Mesendoderm (in vitro differentiated cells): ENCODE measurements around the gene HIP1R.

Experiments used
- DNase-seq: peaks from one replicate; pipeline ENCODE4 v3.0.0; 2013
- H2AK5ac ChIP-seq: 2 replicates; pipeline ENCODE4 v1.6.1; 2013; ENCODE audit warnings: low read length, inconsistent platforms
- H2BK120ac ChIP-seq: 2 replicates; pipeline ENCODE4 v1.6.1; 2013; ENCODE audit warnings: low read depth, mild to moderate bottlenecking, low read length, moderate library complexity, mixed read lengths
- H2BK15ac ChIP-seq: replicated peaks from 2 replicates; pipeline ENCODE4 v1.6.1; 2013; ENCODE audit warnings: low read depth, mild to moderate bottlenecking, moderate library complexity
- H2BK5ac ChIP-seq: 2 replicates; pipeline ENCODE4 v1.6.1; 2013; ENCODE audit warnings: low read length, inconsistent platforms
- H3K18ac ChIP-seq: 2 replicates; pipeline ENCODE4 v1.6.1; 2013; ENCODE audit warnings: mild to moderate bottlenecking, low read length, mixed read lengths
- H3K23ac ChIP-seq: one replicate; pipeline ENCODE4 v1.6.1; 2013; ENCODE audit warnings: low read length
- H3K27ac ChIP-seq: 2 replicates; pipeline ENCODE4 v1.5.1; 2013; ENCODE audit warnings: low read depth, mild to moderate bottlenecking, inconsistent platforms, low read length, moderate library complexity
- H3K27me3 ChIP-seq: 2 replicates; pipeline ENCODE4 v1.6.1; 2013; ENCODE audit warnings: low read length, control low read depth, mild to moderate bottlenecking, inconsistent platforms; ENCODE audit not compliant: insufficient read depth, poor library complexity
- H3K36me3 ChIP-seq: 2 replicates; pipeline ENCODE4 v1.6.1; 2013; ENCODE audit warnings: low read length, inconsistent platforms; ENCODE audit not compliant: control insufficient read depth, insufficient read depth
- H3K4ac ChIP-seq: one replicate; pipeline ENCODE4 v1.6.1; 2013; ENCODE audit warnings: low read depth, mild to moderate bottlenecking, low read length, moderate library complexity
- H3K4me1 ChIP-seq: 2 replicates; pipeline ENCODE4 v1.6.1; 2013; ENCODE audit warnings: low read depth, low read length, inconsistent platforms; ENCODE audit not compliant: control insufficient read depth
- H3K4me2 ChIP-seq: 2 replicates; pipeline ENCODE4 v1.6.1; 2013; ENCODE audit warnings: low read length
- H3K4me3 ChIP-seq: 2 replicates; pipeline ENCODE4 v1.5.1; 2013; ENCODE audit warnings: mild to moderate bottlenecking, low read length
- H3K56ac ChIP-seq: one replicate; pipeline ENCODE4 v1.6.1; 2013; ENCODE audit warnings: low read length
- H3K79me1 ChIP-seq: 2 replicates; pipeline ENCODE4 v1.6.1; 2013; ENCODE audit warnings: low read length, inconsistent platforms
- H3K79me2 ChIP-seq: 2 replicates; pipeline ENCODE4 v1.6.1; 2013; ENCODE audit warnings: mild to moderate bottlenecking, low read length; ENCODE audit not compliant: control insufficient read depth, insufficient read depth
- H3K9ac ChIP-seq: 2 replicates; pipeline ENCODE4 v1.6.1; 2013; ENCODE audit warnings: low read length, inconsistent platforms
- H4K5ac ChIP-seq: one replicate; pipeline ENCODE4 v1.6.1; 2013; ENCODE audit warnings: low read length
- H4K8ac ChIP-seq: one replicate; pipeline ENCODE4 v1.6.1; 2013; ENCODE audit warnings: low read depth, mild to moderate bottlenecking, control low read depth, low read length, moderate library complexity
- WGBS: extraction: QIAGEN DNeasy Blood & Tissue Kit; methylation state at CpG from one replicate; pipeline ENCODE4 v1.1.7; 2013; ENCODE audit warnings: low lambda C conversion rate, missing lambda C conversion rate; ENCODE audit not compliant: insufficient coverage; ENCODE audit errors: extremely low coverage; 5-methylcytosine and 5-hydroxymethylcytosine counted together

Gene HIP1R

GRCh38 chr12:122870163-122870842, 35.0 kb downstream of the HIP1R start:
- H3K18ac ChIP-seq, result no peak overlapping the region
- no peak overlapping the region for H3K9ac ChIP-seq
- no peak overlapping the region for H4K5ac ChIP-seq
- H3K4ac ChIP-seq, result no peak overlapping the region
- H3K79me1 ChIP-seq, result no peaks in the 10 kb centered on the region
- no peak overlapping the region for H3K4me3 ChIP-seq
- no peak overlapping the region for H4K8ac ChIP-seq
- no peak overlapping the region for H3K4me2 ChIP-seq
- H3K27ac ChIP-seq, result no peak overlapping the region
- H3K4me1 ChIP-seq, result peaks cover 6% of the 10 kb centered on the region
- H2BK5ac ChIP-seq, result no peak overlapping the region
- no peak overlapping the region for H2BK15ac ChIP-seq
- no peaks in the 10 kb centered on the region for H3K36me3 ChIP-seq
- no peaks in the 10 kb centered on the region for H3K79me2 ChIP-seq
- no peak overlapping the region for H2AK5ac ChIP-seq
- H3K56ac ChIP-seq, result no peak overlapping the region
- peaks cover 25% of the 10 kb centered on the region for H3K27me3 ChIP-seq
- H2BK120ac ChIP-seq, result no peak overlapping the region
- WGBS, result no CpG with 5 or more reads among the region's 11 CpGs
- no peak overlapping the region for H3K23ac ChIP-seq
- DNase-seq, result no peak

DNA sequence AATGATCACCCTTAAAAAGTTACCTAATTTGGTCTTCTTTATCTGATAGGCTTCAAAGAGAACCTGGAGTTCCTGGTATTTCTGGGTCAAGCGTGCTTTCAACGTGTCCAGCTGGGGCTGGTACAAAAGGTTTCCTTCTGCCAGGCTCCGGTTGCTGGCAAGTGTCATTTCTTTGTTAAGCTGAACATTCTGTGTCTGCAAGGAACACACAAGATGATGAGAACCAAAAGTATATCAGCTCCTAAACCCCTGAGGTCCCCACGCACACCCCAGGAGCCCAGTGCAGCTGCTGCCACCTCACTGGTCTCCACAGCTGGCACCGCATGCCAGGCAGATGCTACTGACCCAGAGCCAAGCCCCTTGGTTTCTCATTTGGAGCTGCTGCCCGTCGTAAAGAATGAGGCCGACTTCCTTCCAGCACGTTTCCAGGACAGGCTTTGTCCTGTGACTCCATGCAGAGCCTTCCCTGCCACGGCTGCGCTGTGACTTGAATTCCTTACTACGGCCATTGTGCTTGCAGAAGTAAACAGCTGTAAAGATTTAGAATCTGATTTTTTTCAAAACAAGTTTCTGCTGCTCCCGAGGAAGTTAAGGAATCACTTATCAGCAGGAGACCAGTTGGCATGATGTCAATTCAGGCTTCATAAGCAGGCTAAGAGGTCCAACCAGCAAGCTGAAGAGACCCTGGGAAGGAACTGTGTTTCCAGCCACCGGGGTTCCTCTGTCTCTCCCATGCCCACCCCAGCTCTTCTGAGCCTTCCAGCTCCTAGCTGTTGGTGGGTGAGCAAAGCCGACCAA, 35.8 kb downstream of the HIP1R start:
- no CpG with 5 or more reads among the region's 15 CpGs for WGBS
- H3K27ac ChIP-seq, result no peak overlapping the region
- H3K4me1 ChIP-seq, result peaks cover 6% of the 10 kb centered on the region

DNA sequence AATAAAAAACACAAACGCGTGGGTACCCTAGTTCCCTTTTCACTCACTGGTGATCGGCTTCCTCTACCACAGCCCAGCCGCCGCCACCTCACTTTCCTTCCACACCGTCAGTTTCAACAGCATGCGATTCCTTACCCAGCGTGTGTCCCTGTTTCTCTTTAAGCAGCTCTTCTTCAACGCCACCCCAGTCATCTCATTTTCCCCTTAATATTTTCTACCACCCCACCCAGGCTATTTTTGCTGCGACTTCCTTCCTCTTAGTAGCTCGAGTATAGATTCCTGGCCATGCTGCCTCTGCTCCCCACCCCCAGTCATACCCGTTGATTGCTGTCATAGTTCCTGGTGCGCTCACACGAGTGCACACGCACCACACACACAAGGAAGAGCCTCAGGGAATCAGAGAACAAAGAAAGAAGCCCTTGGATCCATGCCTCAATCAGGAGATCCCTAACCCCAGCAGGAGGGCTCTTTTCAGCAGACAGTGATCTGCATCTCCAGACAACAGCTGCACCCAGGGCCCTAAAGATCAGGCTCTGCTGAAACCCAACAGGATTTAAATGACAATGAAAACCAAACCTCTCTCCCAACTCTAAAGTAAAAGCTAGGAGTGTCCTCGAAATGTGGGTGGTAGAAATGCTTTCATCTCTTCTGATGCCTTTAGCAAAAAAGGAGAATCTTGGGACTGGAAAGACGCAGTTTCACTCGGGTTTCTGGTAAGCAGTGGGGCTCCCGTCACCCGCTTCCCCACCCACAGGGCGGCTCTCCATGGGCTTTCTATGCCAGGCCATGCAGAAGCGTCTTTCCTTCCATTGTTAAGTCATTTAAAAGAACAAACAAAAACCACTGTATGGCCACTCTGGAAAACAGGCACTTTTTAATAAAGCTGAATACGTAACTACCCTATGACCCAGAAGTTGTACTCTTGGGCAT, 36.9 kb downstream of the HIP1R start:
- Histone ChIP-seq H3K27ac (no peak overlapping the region), H3K18ac (no peak overlapping the region), H3K9ac (no peak overlapping the region), H3K27me3 (peaks cover 25% of the 10 kb centered on the region), H3K23ac (no peak overlapping the region), H3K4me2 (no peak overlapping the region), H3K56ac (peak overlapping the region; percentile 42), H4K8ac (no peak overlapping the region), H2BK120ac (no peak overlapping the region), H3K4me1 (peaks cover 6% of the 10 kb centered on the region), H2AK5ac (no peak overlapping the region), H4K5ac (no peak overlapping the region), H3K4me3 (no peak overlapping the region), H3K36me3 (no peaks in the 10 kb centered on the region), H3K79me1 (no peaks in the 10 kb centered on the region), H2BK15ac (no peak overlapping the region), H3K79me2 (no peaks in the 10 kb centered on the region), H2BK5ac (no peak overlapping the region), H3K4ac (no peak overlapping the region)
- WGBS, result no CpG with 5 or more reads among the region's 23 CpGs
- peak; percentile 98 for DNase-seq

More for the DNA sequence above, 35.8 kb downstream of the HIP1R start:
- DNase-seq, result no peak
- Histone ChIP-seq H3K36me3 (no peaks in the 10 kb centered on the region), H2BK15ac (no peak overlapping the region), H2BK120ac (no peak overlapping the region), H3K4ac (no peak overlapping the region), H3K4me2 (no peak overlapping the region), H3K27me3 (peaks cover 25% of the 10 kb centered on the region), H3K4me3 (no peak overlapping the region), H3K79me1 (no peaks in the 10 kb centered on the region), H3K56ac (peak overlapping the region; percentile 7), H3K18ac (no peak overlapping the region), H3K79me2 (no peaks in the 10 kb centered on the region), H3K23ac (no peak overlapping the region), H2AK5ac (no peak overlapping the region), H2BK5ac (no peak overlapping the region), H4K5ac (no peak overlapping the region), H4K8ac (no peak overlapping the region), H3K9ac (no peak overlapping the region)

DNA sequence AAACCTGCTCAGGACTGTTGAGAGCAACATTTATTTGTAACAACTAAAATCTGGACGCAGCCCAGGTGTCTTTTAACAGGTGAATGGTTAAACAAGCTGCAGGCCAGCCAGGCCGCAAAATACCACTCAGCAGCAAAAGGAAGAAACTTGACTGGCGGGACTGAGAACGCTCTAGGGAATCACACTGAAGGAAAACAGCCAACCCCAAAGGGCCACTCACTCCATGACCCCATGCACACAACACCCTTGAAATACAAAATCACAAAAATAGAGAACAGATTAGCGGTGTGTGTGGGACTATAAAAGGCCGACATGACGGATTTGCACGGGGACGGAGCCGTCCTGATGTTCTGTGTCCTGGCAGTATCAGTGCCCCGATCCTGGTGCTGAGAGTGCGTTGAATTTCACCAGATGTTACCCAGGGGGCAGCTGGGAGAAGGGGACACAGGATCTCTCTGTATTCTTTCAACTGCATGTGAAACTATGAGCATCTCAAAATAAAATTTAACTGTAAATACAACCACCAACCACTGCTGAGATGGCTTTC, 37.6 kb downstream of the HIP1R start:
- Histone ChIP-seq H2BK120ac (no peak overlapping the region), H3K9ac (no peak overlapping the region), H3K27ac (no peak overlapping the region), H2BK15ac (no peak overlapping the region), H3K27me3 (peaks cover 25% of the 10 kb centered on the region), H3K18ac (no peak overlapping the region), H3K79me2 (no peaks in the 10 kb centered on the region), H4K8ac (no peak overlapping the region), H3K36me3 (no peaks in the 10 kb centered on the region), H3K4me3 (no peak overlapping the region), H3K56ac (no peak overlapping the region), H3K4ac (no peak overlapping the region), H3K4me2 (no peak overlapping the region), H3K79me1 (no peaks in the 10 kb centered on the region), H4K5ac (no peak overlapping the region), H3K4me1 (peaks cover 6% of the 10 kb centered on the region), H2AK5ac (no peak overlapping the region), H2BK5ac (no peak overlapping the region), H3K23ac (no peak overlapping the region)
- DNase-seq, result no peak
- no CpG with 5 or more reads among the region's 12 CpGs for WGBS

DNA sequence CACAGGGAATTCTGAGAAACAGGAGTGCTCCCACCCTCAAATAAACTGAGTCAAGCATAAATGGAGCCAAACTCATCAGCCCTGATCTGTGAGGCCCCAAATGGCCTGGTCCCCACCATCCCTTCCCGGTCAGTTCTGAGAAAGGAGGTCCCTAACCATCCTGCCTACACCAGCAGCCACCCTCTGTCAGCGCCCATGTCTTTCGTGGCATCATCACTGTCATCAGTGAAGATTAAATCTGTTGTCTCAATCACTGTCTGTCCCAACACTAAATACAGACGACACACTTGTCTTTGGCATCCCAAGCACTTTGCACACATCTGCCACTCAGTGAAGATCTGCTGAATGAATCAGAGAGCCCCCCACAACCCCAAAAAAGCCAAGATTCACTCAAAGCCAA, 38.3 kb downstream of the HIP1R start:
- H3K4me3 ChIP-seq, result no peak overlapping the region
- H3K4me2 ChIP-seq, result no peak overlapping the region
- no peak overlapping the region for H3K4ac ChIP-seq
- no peaks in the 10 kb centered on the region for H3K36me3 ChIP-seq
- no peak for DNase-seq
- H4K5ac ChIP-seq, result no peak overlapping the region
- no peak overlapping the region for H4K8ac ChIP-seq
- H3K4me1 ChIP-seq, result peaks cover 6% of the 10 kb centered on the region
- no peaks in the 10 kb centered on the region for H3K79me1 ChIP-seq
- no peak overlapping the region for H3K9ac ChIP-seq
- no peak overlapping the region for H3K56ac ChIP-seq
- no peak overlapping the region for H2BK120ac ChIP-seq
- H3K27me3 ChIP-seq, result peaks cover 25% of the 10 kb centered on the region
- H2AK5ac ChIP-seq, result no peak overlapping the region
- H2BK5ac ChIP-seq, result no peak overlapping the region
- WGBS, result no CpG with 5 or more reads among the region's 4 CpGs
- H3K18ac ChIP-seq, result no peak overlapping the region
- no peak overlapping the region for H2BK15ac ChIP-seq
- H3K23ac ChIP-seq, result no peak overlapping the region
- H3K79me2 ChIP-seq, result no peaks in the 10 kb centered on the region
- no peak overlapping the region for H3K27ac ChIP-seq
